Breast epithelium (tissue), 4 donors: ENCODE data around the gene ABHD8. TPM values are rescaled to one million over a fixed set of nuclear protein-coding genes. Genes with fewer than 3 reads are reported as not detected.
"Not testable (repeated sequence)": the region's sequence is repeated elsewhere in the genome, so short reads cannot be mapped to it uniquely, and the experiment has no call there.

Source experiments
- DNase-seq, 2 donors: peaks; one replicate each; pipeline ENCODE4 v3.0.0-alpha.2; 2019; ENCODE audit warnings: low spot score in 2 of 2
- H3K27ac ChIP-seq, 2 donors: fragments of 200-600 bp; sonication (generic) in 1 of 2; one replicate each; pipeline ENCODE4 v1.5.1; 2016 to 2019; ENCODE audit warnings: mild to moderate bottlenecking in 1 of 2
- H3K27me3 ChIP-seq, 2 donors: fragments of 200-600 bp; sonication (generic) in 1 of 2; one replicate each; pipeline versions ENCODE4 v1.5.1 to v1.6.0; 2017 to 2019; ENCODE audit warnings: control low read depth in 1 of 2, mild to moderate bottlenecking in 1 of 2
- H3K36me3 ChIP-seq: fragments of 200-600 bp; one replicate; pipeline ENCODE4 v1.5.1; 2019
- H3K4me1 ChIP-seq, 2 donors: fragments of 200-600 bp; sonication (generic); one replicate each; pipeline ENCODE4 v1.5.1; 2016 to 2019; ENCODE audit warnings: control low read depth in 1 of 2
- H3K4me3 ChIP-seq, 3 donors: fragments of 200-600 bp; sonication (generic); 1 replicate in 2 of 3; 2 replicates in 1 of 3; pipeline ENCODE4 v1.5.1; 2016 to 2019; ENCODE audit warnings: mild to moderate bottlenecking in 3 of 3, moderate library complexity in 2 of 3
- H3K9me3 ChIP-seq, 2 donors: fragments of 200-600 bp; sonication (generic) in 1 of 2; one replicate each; pipeline ENCODE4 v1.5.1; 2016 to 2019; ENCODE audit warnings: control low read depth in 1 of 2
- CTCF ChIP-seq, 3 donors: fragments of 450-650 bp; IDR thresholded peaks; one replicate each; pipeline ENCODE4 v1.5.1; 2016 to 2017; ENCODE audit warnings: antibody characterized with exemption in 3 of 3, mild to moderate bottlenecking in 3 of 3, moderate library complexity in 3 of 3
- POLR2A ChIP-seq: fragments of 450-650 bp; IDR thresholded peaks from one replicate; pipeline ENCODE4 v1.6.1; 2016; ENCODE audit warnings: antibody characterized with exemption, mild to moderate bottlenecking, moderate library complexity
- POLR2AphosphoS5 ChIP-seq, 3 donors: sonication (generic); formaldehyde crosslinking; IDR thresholded peaks; one replicate each; pipeline ENCODE4 v1.6.1; 2017; ENCODE audit warnings: antibody characterized with exemption in 3 of 3
- intact Hi-C: fragments of 100-400 bp; cut with DNase I; formaldehyde crosslinking; loops from one replicate; pipeline ENCODE4 v1.15.1; 2023; ENCODE audit warnings: low total_unique reads
- total RNA-seq, 3 donors: library from RNA; depleted of rRNA; stranded (reverse); fragments of >200 nt; gene quantifications; one replicate each; pipeline ENCODE4 v1.1.0, GENCODE V29; 2016

The ABHD8 gene
- total RNA-seq, 3 donors from 2014 or later, result 6.7 to 14.4 (median 11.0) TPM

DNA sequence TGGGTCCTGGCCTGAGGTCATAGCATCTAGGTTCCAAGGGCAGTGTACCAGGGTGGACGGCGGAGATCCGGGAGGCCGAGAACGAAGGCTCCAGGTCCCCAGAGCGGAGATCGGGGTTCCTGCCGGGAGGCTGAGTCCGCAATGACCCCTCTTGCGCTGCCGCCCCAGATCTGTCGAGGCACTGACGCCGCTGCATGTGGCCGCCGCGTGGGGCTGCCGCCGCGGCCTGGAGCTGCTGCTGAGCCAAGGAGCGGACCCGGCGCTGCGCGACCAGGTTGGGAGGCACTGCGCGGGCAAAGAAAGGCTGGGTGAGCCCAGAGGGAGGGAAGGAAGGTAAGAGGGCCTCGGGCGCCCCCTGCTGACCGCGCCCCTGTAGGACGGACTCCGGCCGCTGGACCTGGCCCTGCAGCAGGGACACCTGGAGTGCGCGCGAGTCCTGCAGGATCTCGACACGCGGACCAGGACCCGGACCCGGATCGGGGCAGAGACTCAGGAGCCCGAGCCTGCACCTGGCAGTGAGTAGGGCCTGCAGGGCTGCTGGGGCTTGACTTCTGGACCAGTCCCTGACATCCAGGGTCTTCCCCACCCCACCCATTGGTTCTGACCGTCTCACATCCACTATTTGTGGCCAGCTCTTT is 20.6 kb downstream of the ABHD8 start:
- peak overlapping the region; percentile 20 to 67 (median 39) for H3K4me3 ChIP-seq
- intact Hi-C loops, result loop anchor here (10.0 kb wide), 1 partner anchor 218 kb away; no protein-coding TSS in a partner anchor
- DNase-seq, result peak; percentile 67 to 90

DNA sequence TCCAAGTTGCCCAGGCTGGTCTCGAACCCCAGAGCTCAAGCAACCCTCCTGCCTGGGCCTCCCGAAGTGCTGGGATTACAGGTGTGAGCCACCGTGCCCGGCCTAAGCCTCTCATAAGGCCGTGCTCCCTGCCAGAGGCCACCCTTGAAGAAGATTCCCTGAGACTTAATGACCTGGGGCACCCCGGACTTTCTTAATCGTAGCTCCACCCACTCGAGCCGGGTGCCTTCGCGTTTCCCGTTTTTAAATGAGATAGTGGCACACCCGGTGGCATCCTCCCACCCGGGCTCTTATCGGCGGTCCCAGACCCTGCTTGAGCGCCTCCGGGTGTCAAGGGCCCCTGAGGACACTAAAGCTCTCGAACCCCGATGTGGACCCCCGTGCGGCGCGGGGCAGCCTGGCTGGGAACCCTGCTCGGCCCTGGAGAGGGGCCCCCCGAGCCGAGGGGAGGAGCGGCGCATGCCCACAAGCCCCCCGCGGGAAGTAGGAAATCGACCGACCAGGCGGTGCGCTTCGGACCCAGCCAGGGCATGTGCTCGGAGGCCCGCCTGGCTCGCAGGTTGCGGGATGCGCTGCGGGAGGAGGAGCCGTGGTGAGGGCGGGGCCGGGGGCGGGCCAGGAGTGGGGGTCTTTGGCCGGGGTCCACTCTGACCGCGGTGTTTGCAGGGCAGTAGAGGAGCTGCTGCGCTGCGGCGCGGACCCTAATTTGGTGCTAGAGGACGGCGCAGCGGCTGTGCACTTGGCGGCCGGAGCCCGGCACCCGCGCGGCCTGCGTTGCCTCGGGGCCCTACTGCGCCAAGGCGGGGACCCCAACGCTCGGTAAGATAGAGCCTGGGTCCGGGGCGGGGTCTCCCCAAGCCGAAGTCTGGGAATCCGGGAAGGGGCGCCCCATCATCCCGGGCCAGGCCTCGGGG is 21.6 kb downstream of the ABHD8 start, which contains the start of gene ANKLE1:
Gene ANKLE1, plus strand, starts transcription at position 511 of the 914 bp plus-strand sequence. Its CDS starts 20 bp downstream, at position 531.
- Histone ChIP-seq H3K4me3 (peak within 1 kb of the TSS; percentile 20 to 67 (median 39)), H3K9me3 (no peaks in the 10 kb centered on the region), H3K27me3 (peaks cover 7 to 15% of the 10 kb centered on the region in 2 donors), H3K4me1 (peaks cover 5 to 13% of the 10 kb centered on the region in 2 donors), H3K27ac (no peak within 1 kb of the TSS), H3K36me3 (no peaks in the 10 kb centered on the region)
- no peak for DNase-seq
- intact Hi-C loops, result loop anchor here (10.0 kb wide), 1 partner anchor 217 kb away; no protein-coding TSS in a partner anchor
- TF ChIP-seq POLR2A, result no peak
- no peak for TF ChIP-seq POLR2AphosphoS5 (IDR thresholded peaks at IDR 0.05)
- TF ChIP-seq CTCF (IDR thresholded peaks at IDR 0.05), result no peak

More for the DNA sequence above, 20.6 kb downstream of the ABHD8 start:
- H3K36me3 ChIP-seq, result no peaks in the 10 kb centered on the region
- H3K27ac ChIP-seq, result no peak overlapping the region
- peaks cover 5 to 13% of the 10 kb centered on the region in 2 donors for H3K4me1 ChIP-seq
- TF ChIP-seq CTCF (IDR thresholded peaks at IDR 0.05) (peak; percentile 89 to 93 (median 92)), POLR2A (no peak), POLR2AphosphoS5 (IDR thresholded peaks at IDR 0.05) (peak in 1 of 3 donors; percentile 13)
- H3K27me3 ChIP-seq, result peaks cover 7 to 15% of the 10 kb centered on the region in 2 donors
- H3K9me3 ChIP-seq, result no peaks in the 10 kb centered on the region

DNA sequence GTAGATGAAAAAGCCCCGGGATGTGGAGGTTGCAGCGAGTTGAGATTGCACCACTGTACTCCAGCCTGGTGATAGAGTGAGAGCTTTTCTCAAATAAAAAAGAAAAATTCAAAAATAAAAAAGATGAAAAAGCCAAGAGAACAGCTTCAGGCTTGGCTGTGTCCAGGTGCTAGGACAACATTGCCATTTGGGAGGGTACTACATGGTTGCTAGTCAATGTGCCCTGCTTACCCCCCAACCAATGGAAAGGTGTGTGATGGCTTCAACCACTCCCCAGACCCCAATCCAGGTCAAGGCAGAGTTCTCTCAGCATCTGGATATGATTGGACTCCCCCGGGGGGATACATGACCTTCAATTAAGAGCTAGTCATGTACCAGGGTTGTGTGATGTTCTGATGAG is 23.8 kb downstream of the ABHD8 start:
- intact Hi-C loops, result no loop called here
- H3K36me3 ChIP-seq, result no peaks in the 10 kb centered on the region
- no peaks in the 10 kb centered on the region for H3K9me3 ChIP-seq
- peaks cover 5 to 13% of the 10 kb centered on the region in 2 donors for H3K4me1 ChIP-seq
- no peak for DNase-seq
- H3K27me3 ChIP-seq, result peaks cover 7 to 15% of the 10 kb centered on the region in 2 donors
- no peak for TF ChIP-seq CTCF (IDR thresholded peaks at IDR 0.05)
- no peak overlapping the region for H3K4me3 ChIP-seq
- no peak overlapping the region for H3K27ac ChIP-seq

DNA sequence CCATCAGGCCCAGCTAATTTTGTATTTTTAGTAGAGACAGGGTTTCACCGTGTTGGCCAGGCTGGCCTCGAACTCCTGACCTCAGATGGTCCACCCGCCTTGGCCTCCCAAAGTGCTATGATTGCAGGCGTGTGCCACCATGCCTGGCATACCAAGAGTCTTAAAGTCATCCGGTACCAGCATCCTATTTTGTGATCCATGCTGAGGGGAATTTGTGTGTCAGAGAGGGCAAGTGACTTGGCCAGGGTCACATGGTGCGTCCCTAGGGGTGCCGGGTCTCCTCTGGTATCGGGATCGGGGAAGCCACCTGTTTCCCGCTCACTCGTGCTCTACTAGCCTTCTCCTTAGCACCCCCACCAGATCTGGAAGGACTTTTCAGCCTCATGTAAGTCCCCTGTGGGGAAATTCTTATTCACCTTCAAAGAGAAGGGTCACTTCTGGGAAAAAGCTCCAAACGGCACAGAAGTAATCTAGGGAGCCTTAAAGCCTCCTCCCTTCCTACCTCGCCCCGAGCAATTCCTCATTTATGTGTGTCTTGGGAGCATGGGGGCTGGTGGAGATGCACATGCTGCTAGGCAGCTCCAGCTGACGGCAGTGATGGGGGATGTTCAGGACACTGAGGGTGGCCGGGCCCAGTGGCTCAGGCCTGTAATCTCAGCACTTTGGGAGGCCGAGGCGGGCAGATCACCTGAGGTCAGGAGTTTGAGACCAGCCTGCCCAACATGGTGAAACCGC is 27.6 kb downstream of the ABHD8 start:
- intact Hi-C loops, result no loop called here
- no peaks in the 10 kb centered on the region for H3K27me3 ChIP-seq
- H3K4me3 ChIP-seq, result no peak overlapping the region
- no peaks in the 10 kb centered on the region for H3K9me3 ChIP-seq
- H3K4me1 ChIP-seq, result no peaks in the 10 kb centered on the region
- no peak for TF ChIP-seq POLR2AphosphoS5 (IDR thresholded peaks at IDR 0.05)
- TF ChIP-seq POLR2A, result no peak
- no peak for TF ChIP-seq CTCF (IDR thresholded peaks at IDR 0.05)
- no peak overlapping the region for H3K27ac ChIP-seq
- no peak for DNase-seq
- H3K36me3 ChIP-seq, result no peaks in the 10 kb centered on the region

- H3K36me3 ChIP-seq, H3K9me3 ChIP-seq, H3K27me3 ChIP-seq, H3K4me3 ChIP-seq, DNase-seq, intact Hi-C loops, H3K27ac ChIP-seq, H3K4me1 ChIP-seq: not testable (repeated sequence)
Observed at GRCh38 chr19:17274892-17275291, 28.3 kb downstream of the ABHD8 start.
